GM18505 (cell line): ENCODE measurements around the gene SLC6A6.
"Not testable (repeated sequence)": the region's sequence is repeated elsewhere in the genome, so short reads cannot be mapped to it uniquely, and the experiment has no call there.

Source experiments
- ATAC-seq: cut with Tn5 transposase; IDR thresholded peaks from one replicate; pipeline ENCODE4 v1.9.1; 2021; ENCODE audit not compliant: unreplicated experiment
- POLR2A ChIP-seq: IDR thresholded peaks from 4 replicates; pipeline ENCODE4 v1.6.1; 2011; ENCODE audit warnings: borderline replicate concordance; ENCODE audit not compliant: insufficient read depth, insufficient read length; ENCODE audit errors: extremely low read depth

Gene SLC6A6

DNA sequence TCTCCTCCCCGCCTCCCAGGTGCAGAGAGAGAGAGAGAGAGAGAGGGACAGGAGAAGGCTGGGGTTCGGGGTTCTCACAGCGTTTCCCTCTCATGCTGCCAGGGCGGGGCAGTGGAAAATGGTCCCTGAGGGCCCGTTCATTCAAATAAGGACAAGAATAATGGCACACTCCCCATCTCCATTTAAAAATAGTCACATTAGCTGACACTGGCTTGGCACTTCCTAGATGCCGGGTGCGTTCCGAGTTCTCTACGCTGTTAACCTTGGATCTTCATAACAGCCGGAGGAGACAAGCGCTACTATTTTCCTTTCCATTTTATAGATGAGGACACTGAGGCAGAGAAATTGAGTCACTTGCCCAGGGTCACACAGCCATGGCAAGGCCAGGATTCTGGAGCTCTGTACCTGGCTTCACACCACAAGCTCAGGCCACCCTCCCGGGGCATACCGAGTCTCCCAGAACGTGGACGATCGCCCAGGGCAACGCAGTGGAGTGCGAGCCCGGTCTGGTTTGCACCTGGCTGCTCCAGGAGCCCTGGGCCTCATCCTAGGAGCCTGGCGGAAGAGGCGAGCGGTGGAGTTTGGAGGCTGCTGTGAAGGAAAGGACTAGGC lies 608 bp upstream of the SLC6A6 start:
- peak; percentile 5 for ATAC-seq

GRCh38 chr3:14403619-14404155 lies 1.3 kb downstream of the SLC6A6 start:
- ATAC-seq = no peak
- no peak for TF ChIP-seq POLR2A

More for the DNA sequence above, 608 bp upstream of the SLC6A6 start:
- TF ChIP-seq POLR2A = no peak

DNA sequence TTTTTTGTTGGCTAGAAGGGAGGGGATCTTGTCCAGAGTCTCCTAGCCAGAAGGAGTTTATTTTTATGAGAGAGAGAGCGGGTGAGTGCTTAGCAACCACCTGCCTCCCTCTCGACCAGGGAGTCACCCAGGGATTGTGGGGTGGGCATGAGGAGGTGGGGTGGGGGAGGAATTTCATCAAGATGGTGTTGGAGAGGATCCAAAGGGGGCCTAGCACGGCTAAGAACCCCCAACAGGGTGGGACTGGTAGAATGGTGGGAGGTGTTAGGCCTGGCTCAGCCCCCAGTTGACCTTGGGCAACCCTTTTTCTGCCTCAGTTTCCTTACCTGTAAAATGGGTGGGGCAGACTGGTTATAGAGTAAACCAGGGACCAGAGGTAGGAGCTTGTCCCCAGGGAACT lies 1.8 kb downstream of the SLC6A6 start:
- no peak for ATAC-seq
- no peak for TF ChIP-seq POLR2A

DNA sequence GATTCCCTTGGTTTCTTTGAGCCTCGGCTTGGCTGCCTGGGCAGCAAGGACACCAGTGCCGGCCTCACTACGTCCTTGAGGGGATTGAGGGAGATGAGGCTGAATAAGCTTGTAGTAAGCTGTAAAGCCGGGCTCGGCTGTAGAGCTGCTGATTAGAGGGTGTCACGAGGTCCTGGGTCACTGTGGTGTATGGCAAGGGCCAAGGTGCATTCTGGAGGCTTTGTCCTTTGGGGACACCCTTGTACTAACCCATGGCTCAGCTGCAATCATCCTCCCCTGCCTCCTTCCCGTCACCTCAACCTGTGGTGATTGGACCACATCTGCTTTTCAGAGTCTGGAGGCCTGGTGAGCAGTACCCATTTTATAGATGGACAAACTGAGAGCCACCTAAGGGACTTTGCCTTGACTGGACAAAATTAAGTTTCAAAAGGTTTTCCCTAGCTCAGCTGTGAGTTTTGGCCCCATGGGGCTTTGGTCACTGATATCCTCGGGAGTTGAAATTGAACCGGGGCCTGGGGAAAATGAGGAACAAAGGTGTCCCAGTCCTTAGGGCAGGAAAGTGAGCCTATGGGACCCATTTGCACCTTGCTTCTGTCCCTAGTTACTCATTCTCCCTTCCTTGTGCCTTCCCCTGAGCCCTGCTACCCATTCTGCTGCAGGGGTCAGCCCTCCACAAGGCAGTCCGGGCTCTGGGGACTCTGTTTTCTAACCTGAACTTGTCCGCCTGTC lies 2.4 kb downstream of the SLC6A6 start:
- no peak for TF ChIP-seq POLR2A
- ATAC-seq = no peak

- no peak for TF ChIP-seq POLR2A
- no peak for ATAC-seq
These were observed 3.2 kb downstream of the SLC6A6 start for GRCh38 chr3:14405360-14406238.

- no peak for TF ChIP-seq POLR2A
- ATAC-seq = no peak
These were observed 3.9 kb downstream of the SLC6A6 start for GRCh38 chr3:14406336-14406735.

DNA sequence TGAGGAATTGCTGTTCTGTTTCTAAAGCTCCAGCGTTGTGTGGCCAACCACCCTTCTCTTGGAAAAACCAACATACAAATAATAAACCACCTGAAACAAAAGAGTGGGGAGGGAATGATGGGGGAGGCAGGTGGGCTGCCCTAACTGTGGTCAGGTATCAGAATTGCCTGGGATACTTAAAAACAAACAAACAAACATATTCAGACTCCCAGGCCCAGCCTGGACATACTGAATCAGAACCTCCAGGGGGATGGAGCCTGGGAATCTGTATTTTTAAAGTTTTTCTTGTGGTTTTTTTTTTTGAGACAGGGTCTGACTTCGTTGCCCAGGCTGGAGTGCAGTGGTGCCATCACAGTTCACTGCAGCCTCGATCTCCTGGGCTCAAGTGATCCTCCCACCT lies 4.4 kb downstream of the SLC6A6 start:
- no peak for TF ChIP-seq POLR2A
- no peak for ATAC-seq

- TF ChIP-seq POLR2A = no peak
- no peak for ATAC-seq
These were observed 4.8 kb downstream of the SLC6A6 start for GRCh38 chr3:14407203-14407602.

DNA sequence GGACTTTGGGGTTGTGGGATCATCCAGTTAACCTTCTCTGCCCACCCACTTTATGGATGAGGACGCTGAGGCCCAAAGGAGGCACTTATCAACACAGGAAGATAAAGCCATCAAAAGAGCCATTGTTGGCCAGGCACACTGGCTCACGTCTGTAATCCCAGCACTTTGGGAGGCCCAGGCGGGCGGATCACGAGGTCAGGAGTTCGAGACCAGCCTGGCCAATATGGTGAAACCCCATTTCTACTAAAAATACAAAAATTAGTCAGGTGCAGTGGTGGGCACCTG lies 7.3 kb downstream of the SLC6A6 start:
- ATAC-seq = not testable (repeated sequence)

- no peak for TF ChIP-seq POLR2A
- no peak for ATAC-seq
These were observed 7.7 kb downstream of the SLC6A6 start for GRCh38 chr3:14410106-14410502.

DNA sequence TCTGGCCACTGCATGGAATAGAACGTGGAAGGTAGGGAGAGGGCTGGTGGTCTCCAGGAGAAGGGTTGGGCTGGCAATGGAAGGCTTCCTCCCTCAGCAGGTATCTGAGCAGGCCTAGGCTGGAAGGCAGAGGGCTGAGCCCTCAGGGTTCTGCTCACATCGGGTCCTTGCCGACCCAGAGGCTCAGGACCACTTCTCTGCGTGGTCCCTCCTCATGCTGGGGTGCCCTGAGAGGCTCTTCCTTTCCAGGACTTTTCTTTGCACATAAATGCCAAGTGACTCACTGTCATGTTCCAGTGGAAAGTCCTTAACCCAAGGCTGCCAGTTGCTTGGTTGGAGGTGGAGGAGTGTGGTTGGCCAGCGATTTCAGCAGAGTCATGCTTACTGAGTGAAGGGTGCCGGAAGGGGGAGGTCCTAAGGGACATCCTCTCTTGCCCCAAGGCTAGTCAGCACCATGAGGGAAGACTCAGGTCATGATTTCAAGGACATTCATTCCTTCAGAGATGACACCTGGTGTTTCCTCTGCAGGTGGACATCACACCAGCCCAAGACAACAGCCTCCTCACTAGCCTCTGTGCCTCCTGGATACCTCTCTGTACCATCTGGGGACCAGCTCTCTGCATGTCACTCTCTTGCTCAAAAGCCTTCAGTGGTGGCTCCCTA lies 8.2 kb downstream of the SLC6A6 start:
- ATAC-seq = no peak
- TF ChIP-seq POLR2A = no peak

- TF ChIP-seq POLR2A = no peak
- ATAC-seq = no peak
These were observed 8.7 kb downstream of the SLC6A6 start for GRCh38 chr3:14411166-14411526.

GRCh38 chr3:14411988-14412387 lies 9.6 kb downstream of the SLC6A6 start:
- TF ChIP-seq POLR2A = no peak
- no peak for ATAC-seq
